Inferior parietal cortex (tissue), 1 donor: Measurements from ENCODE around the gene POLN.
A peak's percentile ranks its signal among the peaks of the same experiment; 100 is the strongest.
"Not testable (repeated sequence)": the region's sequence is repeated elsewhere in the genome, so short reads cannot be mapped to it uniquely, and the experiment has no call there.

Experiments
- DNase-seq: peaks from one replicate; pipeline ENCODE4 v3.0.0-alpha.2; 2016; ENCODE audit errors: extremely low spot score

The POLN gene

DNA sequence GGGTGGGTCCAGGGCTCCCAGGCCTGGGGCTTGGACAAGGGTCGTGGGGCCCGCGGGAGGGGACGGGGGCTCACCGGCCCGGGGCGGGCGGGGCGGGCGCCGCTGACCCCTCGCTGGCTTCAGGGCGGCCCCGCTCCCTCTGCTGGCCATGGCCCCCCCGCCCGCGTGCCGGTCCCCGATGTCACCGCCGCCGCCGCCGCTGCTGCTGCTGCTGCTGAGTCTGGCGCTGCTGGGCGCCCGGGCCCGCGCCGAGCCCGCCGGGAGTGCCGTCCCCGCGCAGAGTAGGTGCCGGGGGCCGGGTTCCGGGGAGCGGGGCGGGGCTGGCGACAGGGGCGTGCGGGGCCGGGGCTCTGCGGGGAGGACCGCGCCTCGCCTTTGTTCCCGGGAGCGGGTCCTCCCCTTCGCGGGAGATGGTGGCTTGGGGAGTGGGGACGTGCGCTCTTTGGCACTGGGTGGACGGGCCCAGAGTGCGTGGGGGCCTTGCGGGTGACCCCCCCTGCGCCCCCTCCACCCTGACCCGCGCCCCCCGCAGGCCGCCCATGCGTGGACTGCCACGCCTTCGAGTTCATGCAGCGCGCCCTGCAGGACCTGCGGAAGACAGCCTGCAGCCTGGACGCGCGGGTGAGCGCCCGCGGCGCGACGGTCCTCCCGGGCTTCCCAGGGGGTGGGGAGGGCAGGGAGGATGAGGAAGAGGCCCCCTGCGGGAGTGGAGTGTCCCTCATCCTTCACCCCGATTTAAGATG, 199.5 kb downstream of the POLN start:
- DNase-seq: no peak

DNA sequence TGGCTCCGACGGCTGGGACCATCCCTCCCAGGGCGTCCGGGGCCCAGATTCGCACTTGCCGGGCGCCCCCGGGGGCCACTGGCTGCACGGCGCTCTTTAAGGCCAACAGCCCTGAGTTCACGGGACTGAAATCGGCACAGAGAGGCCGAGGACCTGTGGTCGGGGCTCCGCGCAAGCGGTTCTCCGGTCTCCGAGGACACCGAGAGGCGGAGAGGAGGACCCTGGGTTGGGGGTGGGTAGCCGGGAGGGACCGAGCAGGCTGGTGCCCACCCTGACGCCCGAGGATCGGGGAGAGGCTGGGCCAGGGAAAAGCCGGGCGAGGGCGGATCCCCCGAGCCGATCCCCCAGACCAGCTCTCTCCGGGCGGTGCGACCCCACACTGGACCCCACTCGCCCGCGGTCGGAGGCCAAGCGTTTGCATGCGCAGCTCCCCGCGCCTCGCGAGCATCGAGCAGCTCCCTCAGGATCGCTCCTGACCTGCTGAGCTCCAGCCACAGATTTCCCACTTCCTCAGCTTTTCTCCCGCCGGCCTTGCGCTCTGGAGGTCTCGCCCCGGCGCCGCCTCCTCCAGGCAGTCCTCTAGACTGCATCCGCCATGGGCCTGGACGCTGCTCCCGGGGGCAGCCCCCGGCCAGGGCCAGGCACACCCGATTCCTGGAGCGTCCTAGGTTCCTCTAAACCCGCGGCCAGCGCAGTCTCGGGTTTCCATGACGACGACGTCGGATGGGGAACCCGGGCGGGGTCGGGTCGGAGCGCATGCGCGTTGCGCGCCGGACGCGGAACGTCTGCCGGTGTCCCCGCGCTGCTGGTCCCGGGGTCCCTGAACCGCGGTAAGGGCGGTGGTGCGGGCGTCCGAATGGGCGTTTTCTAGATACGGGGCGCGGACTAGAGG, 200.4 kb downstream of the POLN start:
- DNase-seq: peak; percentile 86

DNA sequence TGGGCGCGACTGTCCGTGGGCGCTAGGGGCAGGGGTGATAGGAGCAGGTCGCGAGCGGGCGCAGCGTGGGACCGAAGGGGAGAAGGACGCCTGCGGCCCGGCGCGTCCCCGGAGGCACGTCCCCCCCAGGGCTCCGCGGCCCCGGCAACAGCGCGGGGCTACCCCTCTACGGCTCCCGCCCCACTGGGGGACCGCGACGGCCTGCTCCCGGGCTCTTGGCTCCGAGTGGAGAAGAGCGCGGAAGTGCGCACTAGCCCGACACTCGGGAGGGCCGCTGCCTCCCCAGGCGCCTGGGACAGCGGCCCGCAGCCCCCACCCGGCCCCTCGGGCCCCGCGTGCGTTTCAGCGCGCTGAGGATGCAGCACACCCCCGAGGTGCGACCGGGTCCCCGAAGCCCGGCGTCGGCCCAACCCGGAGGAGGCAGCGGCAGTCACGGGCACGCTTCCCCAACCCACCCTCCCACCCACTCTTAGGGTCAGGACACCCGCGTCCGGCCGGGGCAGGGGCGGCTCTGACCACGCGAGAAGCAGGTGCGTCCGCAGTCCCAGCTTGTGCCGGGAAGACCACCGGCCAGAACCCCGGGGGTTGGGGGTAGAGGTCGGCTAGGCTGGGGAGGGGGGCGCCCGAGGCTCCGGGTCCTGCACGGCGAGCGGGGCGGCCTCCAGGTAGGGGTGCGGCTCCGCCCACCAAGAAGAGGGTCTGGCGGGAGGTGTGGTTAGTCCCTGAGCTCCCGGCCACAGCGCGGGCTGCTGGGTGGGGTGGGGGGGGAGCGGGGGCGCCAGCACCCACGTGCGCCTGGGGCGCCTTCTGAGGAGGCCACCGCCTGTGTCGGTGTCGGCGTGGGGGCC, 201.3 kb downstream of the POLN start:
- no peak for DNase-seq

DNA sequence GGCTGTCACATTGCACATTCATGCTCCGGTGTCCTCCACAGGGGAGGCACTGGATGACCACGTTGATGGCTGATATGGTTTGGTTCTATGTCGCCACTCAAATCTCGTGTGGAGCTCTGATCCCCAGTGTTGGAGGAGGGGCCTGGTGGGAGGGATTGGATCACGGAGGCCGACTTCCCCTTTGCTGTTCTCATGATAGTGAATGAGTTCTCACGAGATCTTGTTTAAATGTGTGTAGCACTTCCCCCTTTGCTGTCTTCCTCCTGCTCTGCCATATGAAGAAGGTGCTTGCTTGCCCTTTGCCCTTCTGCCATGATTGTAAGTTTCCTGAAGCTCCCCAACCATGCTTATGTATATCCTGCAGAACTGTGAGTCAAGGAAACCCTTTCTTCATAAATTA, 205.1 kb downstream of the POLN start:
- DNase-seq: no peak

DNA sequence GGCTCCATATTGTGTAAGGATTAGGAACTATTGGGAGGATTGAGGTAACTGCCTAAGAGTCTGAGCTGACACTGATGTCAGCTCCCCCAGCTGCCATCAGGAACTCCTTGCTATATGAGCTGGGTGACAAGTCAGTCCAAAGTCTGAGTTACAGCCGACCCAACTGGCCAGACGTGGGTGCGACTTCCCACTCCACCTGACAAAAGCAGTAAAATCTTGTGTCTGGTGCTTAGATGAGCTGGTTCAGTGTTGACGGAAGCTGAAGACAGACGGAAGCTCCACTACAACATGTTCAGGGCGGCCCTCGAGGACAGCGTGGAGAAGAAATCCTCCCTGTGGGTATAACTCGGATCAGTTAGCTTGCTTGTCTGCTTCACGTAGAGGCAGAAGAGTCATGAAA, 205.6 kb downstream of the POLN start:
- DNase-seq: no peak

DNA sequence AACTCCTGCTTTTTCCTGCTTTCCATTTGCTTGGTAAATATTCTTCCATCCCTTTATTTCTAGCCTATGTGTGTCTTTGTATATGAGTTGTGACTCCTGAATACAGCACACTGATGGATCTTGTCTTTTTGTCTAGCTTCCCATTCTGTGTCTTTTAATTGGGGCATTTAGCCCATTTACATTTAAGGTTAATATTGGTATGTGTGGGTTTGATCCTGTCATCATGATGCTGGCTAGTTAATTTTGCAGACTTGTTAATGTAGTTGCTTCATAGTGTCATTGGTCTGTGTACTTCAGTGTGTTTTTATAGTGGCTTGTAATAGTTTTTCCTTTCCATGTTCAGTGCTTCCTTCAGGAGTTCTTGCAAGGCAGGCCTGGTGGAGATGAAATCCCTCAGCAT, 210.8 kb downstream of the POLN start:
- DNase-seq: not testable (repeated sequence)

DNA sequence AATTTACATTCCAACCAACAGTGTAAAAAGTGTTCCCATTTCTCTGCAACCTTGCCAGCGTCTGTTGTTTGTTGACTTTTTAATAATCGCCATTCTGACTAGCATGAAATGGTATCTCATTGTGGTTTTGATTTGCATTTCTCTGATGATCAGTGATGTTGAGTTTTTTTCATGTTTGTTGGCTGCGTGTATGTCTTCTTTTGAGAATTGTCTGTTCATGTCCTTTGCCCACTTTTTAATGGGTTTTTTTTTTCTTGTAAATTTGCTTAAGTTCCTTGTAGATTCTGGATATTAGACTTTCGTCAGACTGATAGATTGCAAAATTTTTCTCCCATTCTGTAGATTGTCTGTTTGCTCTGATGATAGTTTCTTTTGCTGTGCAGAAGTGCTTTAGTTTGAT, 214.8 kb downstream of the POLN start:
- not testable (repeated sequence) for DNase-seq

DNA sequence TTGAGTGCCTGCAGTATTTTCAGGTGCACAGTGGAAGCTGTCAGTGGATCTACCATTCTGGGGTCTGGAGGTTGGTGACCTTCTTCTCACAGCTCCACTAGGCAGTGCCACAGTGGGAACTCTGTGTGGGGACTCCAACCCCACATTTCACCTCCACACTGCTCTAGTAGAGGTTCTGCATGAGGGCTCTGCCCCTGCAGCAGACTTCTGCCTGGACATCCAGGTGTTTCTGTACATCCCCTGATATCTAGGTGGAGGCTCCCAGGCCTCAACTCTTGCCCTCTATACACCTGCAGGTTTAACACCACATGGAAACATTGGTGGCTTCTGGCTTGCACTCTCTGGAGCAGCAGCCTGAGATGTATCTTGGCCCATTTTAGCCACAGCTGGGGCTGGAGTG, 216.1 kb downstream of the POLN start:
- no peak for DNase-seq

DNA sequence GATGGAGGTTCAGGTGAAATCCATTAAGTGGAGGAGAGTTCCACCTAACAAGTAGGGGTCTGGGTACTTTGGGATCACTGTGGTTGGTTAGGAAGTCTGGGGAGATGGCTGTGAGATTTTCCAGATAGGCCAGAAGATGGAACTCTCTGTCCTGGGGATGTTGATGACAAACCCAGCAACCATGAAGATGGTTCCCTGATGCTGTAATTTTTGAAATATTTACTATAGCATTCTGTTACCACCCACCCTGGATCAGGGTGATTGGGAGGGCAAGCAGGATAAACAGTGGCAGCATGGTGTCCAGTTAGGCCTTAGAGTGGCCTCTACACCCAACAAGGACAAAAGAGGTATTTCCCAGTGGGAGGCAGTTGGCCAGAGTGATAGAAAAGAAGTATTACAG, 217.2 kb downstream of the POLN start:
- DNase-seq: no peak
